ENCODE data around the gene ABCF2.

The ABCF2 gene

GRCh38 chr7:151240942-151241754 is 14.1 kb upstream of the ABCF2 start:
- DNase-seq: no peak

GRCh38 chr7:151240536-151240935 is 13.5 kb upstream of the ABCF2 start:
- DNase-seq: no peak

GRCh38 chr7:151239837-151240459 is 12.9 kb upstream of the ABCF2 start:
- no peak for DNase-seq

GRCh38 chr7:151238924-151239836 is 12.2 kb upstream of the ABCF2 start:
- DNase-seq: no peak

- no peak for DNase-seq
These were observed 11.3 kb upstream of the ABCF2 start for GRCh38 chr7:151238190-151238810.

GRCh38 chr7:151237244-151238189 is 10.5 kb upstream of the ABCF2 start:
- DNase-seq: no peak

GRCh38 chr7:151236406-151236805 is 9.4 kb upstream of the ABCF2 start:
- no peak for DNase-seq

GRCh38 chr7:151235091-151235787 is 8.2 kb upstream of the ABCF2 start:
- no peak for DNase-seq

- DNase-seq: no peak
These were observed 6.8 kb upstream of the ABCF2 start for GRCh38 chr7:151233804-151234203.

- DNase-seq: no peak
These were observed 6.1 kb upstream of the ABCF2 start for GRCh38 chr7:151232917-151233701.

GRCh38 chr7:151232091-151232916 is 5.3 kb upstream of the ABCF2 start, which contains the start of gene CHPF2:
Gene CHPF2, plus strand, starts transcription at chr7:151232483. Its CDS starts 1,529 bp downstream, at chr7:151234012.
- DNase-seq: peak; percentile 89

GRCh38 chr7:151231080-151231479 is 4.1 kb upstream of the ABCF2 start:
- no peak for DNase-seq

GRCh38 chr7:151229249-151229648 is 2.2 kb upstream of the ABCF2 start:
- DNase-seq: no peak

- DNase-seq: no peak
These were observed 1.2 kb upstream of the ABCF2 start for GRCh38 chr7:151228024-151228866.

GRCh38 chr7:151226560-151226874 is 488 bp downstream of the ABCF2 start:
- DNase-seq: no peak

- no peak for DNase-seq
These were observed 976 bp downstream of the ABCF2 start for GRCh38 chr7:151225948-151226510.

- no peak for DNase-seq
These were observed 3.3 kb downstream of the ABCF2 start for GRCh38 chr7:151223728-151224127.

- no peak for DNase-seq
These were observed 8.8 kb downstream of the ABCF2 start for GRCh38 chr7:151218170-151218569.
